K562 (cell line): ENCODE measurements around the gene PTPRM. TPM values are rescaled to one million over a fixed set of nuclear protein-coding genes. Genes with fewer than 3 reads are reported as not detected.

Experiments used
- ATAC-seq: fragments of 200-7000 bp; cut with Tn5 transposase; 3 replicates; pipeline ENCODE4 v1.9.1; 2020; ENCODE audit warnings: moderate library complexity
- BruUV-seq: library from RNA; stranded (reverse); fragments of 400-500 nt; replicated peaks from 2 replicates; lab custom pipeline; 2021; lab: Mats Ljungman, UMichigan
- CTCF ChIA-PET: fragments of 300-600 bp; formaldehyde crosslinking; extraction: SDS; loops from one replicate; lab custom pipeline; 2021; ENCODE audit warnings: low intra/inter-chr PET ratio; lab: Yijun Ruan, JAX
- POLR2A ChIA-PET: fragments of 300-600, 350-650 bp; sonication (Branson Sonifier 250); formaldehyde crosslinking; extraction: SDS; loops from one replicate; lab custom pipeline; 2021; ENCODE audit warnings: antibody characterized with exemption, inconsistent platforms; lab: Yijun Ruan, JAX
- DNase-seq, 4 experiments: peaks; one replicate each; pipeline versions ENCODE4 v3.0.0 to v3.0.0-alpha.2; 2011 to 2018; ENCODE audit warnings: low spot score in 3 of 4, mixed read lengths in 3 of 4; ENCODE audit errors: extremely low read depth in 1 of 4
- FAIRE-seq: peaks from 2 replicates; lab custom pipeline; 2011; peaks lifted over from hg19 to GRCh38; lab: Jason Lieb, UNC
- H2AFZ ChIP-seq: 2 replicates; pipeline ENCODE4 v1.6.0; 2011; ENCODE audit warnings: low read depth, low read length, control low read depth, inconsistent platforms
- H3K27ac ChIP-seq: fragments of 200-600 bp; 3 replicates; pipeline ENCODE4 v1.8.0; 2011; ENCODE audit warnings: low read depth, mild to moderate bottlenecking, control low read depth, inconsistent platforms, low read length, moderate library complexity, mixed read lengths; ENCODE audit errors: extremely low read depth
- H3K27me3 ChIP-seq, 2 experiments: fragments of 300-600 bp in 1 of 2; 2 replicates in 1 of 2; 3 replicates in 1 of 2; pipeline versions ENCODE4 v1.6.0 to v1.8.0; 2011; ENCODE audit warnings: inconsistent platforms in 2 of 2, low read length in 2 of 2, mild to moderate bottlenecking in 1 of 2, mixed read lengths in 1 of 2, moderate library complexity in 1 of 2; ENCODE audit not compliant: control insufficient read depth in 2 of 2, insufficient read depth in 2 of 2
- H3K36me3 ChIP-seq: fragments of 300-600 bp; 3 replicates; pipeline ENCODE4 v1.8.0; 2011; ENCODE audit warnings: mild to moderate bottlenecking, low read length, inconsistent platforms; ENCODE audit not compliant: control insufficient read depth, insufficient read depth
- H3K4me1 ChIP-seq, 2 experiments: fragments of 200-600 bp in 1 of 2; replicated peaks in 1 of 2; 2 replicates in 1 of 2; 3 replicates in 1 of 2; pipeline versions ENCODE4 v1.5.1 to v1.8.0; 2011; ENCODE audit warnings: inconsistent platforms in 2 of 2, low read length in 2 of 2, mild to moderate bottlenecking in 1 of 2, mixed read lengths in 1 of 2, moderate library complexity in 1 of 2; ENCODE audit not compliant: control insufficient read depth in 2 of 2, insufficient read depth in 2 of 2
- H3K4me2 ChIP-seq: 2 replicates; pipeline ENCODE4 v1.6.1; 2011; ENCODE audit warnings: low read length, control low read depth, inconsistent platforms, mixed read lengths; ENCODE audit not compliant: insufficient read depth
- H3K4me3 ChIP-seq: fragments of 200-600 bp; sonication (generic), shearing (Covaris generic); 2 replicates; pipeline ENCODE4 v1.5.1; 2016; ENCODE audit warnings: control low read depth, inconsistent platforms
- H3K79me2 ChIP-seq: fragments of 200-600 bp; 3 replicates; pipeline ENCODE4 v1.8.0; 2011; ENCODE audit warnings: low read length, inconsistent platforms; ENCODE audit not compliant: control insufficient read depth, insufficient read depth
- H3K9ac ChIP-seq, 2 experiments: 2 replicates each; pipeline versions ENCODE4 v1.6.0 to v1.6.1; 2011; ENCODE audit warnings: low read depth in 2 of 2, low read length in 2 of 2, control low read depth in 1 of 2, inconsistent platforms in 1 of 2, mild to moderate bottlenecking in 1 of 2, mixed read lengths in 1 of 2; ENCODE audit not compliant: insufficient read depth in 1 of 2
- H3K9me1 ChIP-seq: one replicate; pipeline ENCODE4 v1.6.0; 2011; ENCODE audit warnings: inconsistent platforms, mild to moderate bottlenecking, low read length, moderate library complexity; ENCODE audit not compliant: control insufficient read depth, insufficient read depth
- H3K9me3 ChIP-seq: replicated peaks from 2 replicates; pipeline ENCODE4 v1.5.1; 2011; ENCODE audit warnings: low read depth, low read length, inconsistent platforms; ENCODE audit not compliant: control insufficient read depth, insufficient read depth
- H4K20me1 ChIP-seq: replicated peaks from 2 replicates; pipeline ENCODE4 v1.6.1; 2011; ENCODE audit warnings: low read length, inconsistent platforms, mixed read lengths; ENCODE audit not compliant: control insufficient read depth, insufficient read depth
- ARNT ChIP-seq, 2 experiments: fragments of 450-650 bp; IDR thresholded peaks; 2 replicates each; pipeline ENCODE4 v1.6.1; 2016; ENCODE audit warnings: mild to moderate bottlenecking in 1 of 2
- CHCHD3 ChIP-seq: fragments of 250-450 bp; sonication (Bioruptor Pico); IDR thresholded peaks from 2 replicates; pipeline ENCODE4 v2.1.2; 2022; ENCODE audit warnings: mild to moderate bottlenecking
- CREBBP ChIP-seq: IDR thresholded peaks from one replicate; pipeline ENCODE4 v1.6.1; 2012; ENCODE audit warnings: low read depth, mild to moderate bottlenecking, control low read depth, inconsistent platforms, low read length
- HNRNPH1 ChIP-seq: fragments of 200-400 bp; formaldehyde crosslinking; optimal IDR thresholded peaks from 2 replicates; pipeline ENCODE3; 2017; ENCODE audit warnings: low read depth, mild to moderate bottlenecking, low read length, moderate library complexity
- HNRNPLL ChIP-seq: fragments of 200-400 bp; formaldehyde crosslinking; IDR thresholded peaks from 2 replicates; pipeline ENCODE4 v1.6.1; 2017; ENCODE audit warnings: low read length, low read depth, mild to moderate bottlenecking; ENCODE audit not compliant: poor library complexity, severe bottlenecking
- IRF2 ChIP-seq: sonication (generic); formaldehyde crosslinking; IDR thresholded peaks from 2 replicates; pipeline ENCODE4 v1.8.1; 2022; ENCODE audit warnings: mild to moderate bottlenecking, missing genetic modification reagents
- PHF20 ChIP-seq: fragments of 450-650 bp; IDR thresholded peaks from 2 replicates; pipeline ENCODE4 v1.6.1; 2018; ENCODE audit not compliant: partially characterized antibody
- STAT5B ChIP-seq: fragments of 250-450 bp; sonication (Bioruptor Pico); IDR thresholded peaks from 2 replicates; pipeline ENCODE4 v1.8.0; 2021; ENCODE audit warnings: mild to moderate bottlenecking, inconsistent platforms
- ZNF239 ChIP-seq: fragments of 250-450 bp; sonication (Bioruptor Pico); IDR thresholded peaks from 2 replicates; pipeline ENCODE4 v1.4.0; 2020; ENCODE audit warnings: mild to moderate bottlenecking
- WGBS: fragments of 100-300 bp; shearing (Covaris generic); methylation state at CpG from one replicate; pipeline ENCODE4 v1.1.6; 2016; ENCODE audit warnings: low coverage, mixed read lengths; ENCODE audit not compliant: insufficient coverage; ENCODE audit errors: missing lambda C conversion rate; 5-methylcytosine and 5-hydroxymethylcytosine counted together
- in situ Hi-C: fragments of 300-500 bp; cut with MboI; formaldehyde crosslinking; loops from 4 replicates; pipeline ENCODE4 v1.15.0; 2018; ENCODE audit warnings: inconsistent platforms, mixed read lengths
- intact Hi-C: fragments of 100-400 bp; cut with micrococcal nuclease; formaldehyde crosslinking; loops from 2 replicates; pipeline ENCODE4 v1.14.2; 2022
- polyA plus RNA-seq, 8 experiments: library from polyadenylated mRNA; depleted of rRNA in 4 of 8; stranded (reverse) in 5 of 8; unstranded in 3 of 8; fragments of >200 nt; fragmentation: Nextera tagmentation in 2 of 8; fragmentation: Illumina TruSeq in 1 of 8; extraction: Ambion mirVana in 2 of 8; extraction: Trizol in 1 of 8; gene quantifications; 2 replicates each; pipeline versions ENCODE4 v1.2.1 to v1.2.3, GENCODE V29; 2011 to 2014; ENCODE audit warnings: inconsistent platforms in 1 of 8, missing spikeins in 1 of 8
- total RNA-seq, 7 experiments: library from RNA; depleted of rRNA in 6 of 7; stranded (reverse); fragments of >200 nt in 6 of 7; fragmentation: Illumina TruSeq in 2 of 7; extraction: Trizol in 2 of 7; gene quantifications; 2 replicates each; pipeline versions ENCODE4 v1.2.1 to v1.2.3, GENCODE V29; 2011 to 2021; ENCODE audit warnings: low replicate concordance in 1 of 7
- TF ChIP-seq, protein P1 (sequence below): sonication (generic); formaldehyde crosslinking; IDR thresholded peaks from 2 replicates; pipeline ENCODE4 v1.8.0; 2023; ENCODE audit warnings: missing genetic modification reagents, mild to moderate bottlenecking, borderline replicate concordance
- TF ChIP-seq, protein P2 (sequence below): fragments of 250-450 bp; sonication (Bioruptor Pico); IDR thresholded peaks from 2 replicates; pipeline ENCODE4 v1.5.0; 2021; ENCODE audit warnings: mild to moderate bottlenecking, borderline replicate concordance
- TF ChIP-seq, protein P3 (sequence below): sonication (generic); formaldehyde crosslinking; IDR thresholded peaks from 2 replicates; pipeline ENCODE4 v1.8.0; 2022; ENCODE audit warnings: missing genetic modification reagents, mild to moderate bottlenecking, borderline replicate concordance

Gene PTPRM
- total and polyA plus RNA-seq, 9 of the 15 experiments (the other 6 are each of a cell fraction or from before 2014, with no cell fraction given), result 0.03 to 0.16 (median 0.08) TPM; not detected in 3

DNA sequence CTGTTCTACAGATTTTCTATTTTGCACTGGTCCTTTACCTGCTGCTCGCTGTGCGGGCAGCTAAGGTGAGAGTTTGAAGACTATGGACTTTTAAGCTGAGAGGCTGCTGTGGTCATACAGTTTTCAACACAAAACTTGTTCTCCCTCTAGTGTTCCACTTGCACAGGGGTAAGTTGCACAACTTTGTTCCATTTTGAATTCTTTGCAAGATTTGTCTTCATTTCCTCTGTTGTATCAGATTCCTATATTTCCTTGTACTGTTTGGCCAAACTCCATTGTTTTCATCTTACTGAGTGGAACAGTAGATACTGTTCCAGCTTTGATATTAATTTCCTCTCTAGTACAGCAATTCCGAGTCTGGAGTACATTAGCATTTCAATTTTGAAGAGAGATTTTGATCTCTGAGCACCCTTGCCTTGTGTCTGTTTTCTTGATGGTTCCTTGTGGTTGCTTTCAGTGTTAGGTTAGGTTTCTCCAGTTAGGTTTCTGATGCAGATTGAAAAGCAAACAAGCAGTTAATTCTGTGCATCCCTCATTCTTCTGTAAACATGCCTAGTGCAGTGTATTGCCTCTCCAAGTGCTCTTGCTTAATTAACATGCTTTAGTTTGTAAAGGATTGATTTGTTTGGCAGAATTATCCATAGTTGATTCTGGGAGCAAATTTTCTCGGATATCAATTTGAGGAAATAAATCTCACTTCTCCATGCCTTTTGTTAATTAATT is 188.8 kb downstream of the PTPRM start:
- no peaks in the 10 kb centered on the region for H3K4me1 ChIP-seq
- no peaks in the 10 kb centered on the region for H4K20me1 ChIP-seq
- FAIRE-seq, result no peak
- H3K9ac ChIP-seq, result no peak overlapping the region
- no peak for DNase-seq
- BruUV-seq, result no TSS peak
- H3K4me3 ChIP-seq, result no peak overlapping the region
- H3K27ac ChIP-seq, result no peak overlapping the region
- H3K27me3 ChIP-seq, result no peaks in the 10 kb centered on the region
- H3K79me2 ChIP-seq, result no peaks in the 10 kb centered on the region
- no peak overlapping the region for H3K4me2 ChIP-seq
- no peak for ATAC-seq
- no peaks in the 10 kb centered on the region for H3K9me1 ChIP-seq
- no peaks in the 10 kb centered on the region for H3K9me3 ChIP-seq
- ChIA-PET CTCF (no interaction called here), POLR2A (no interaction called here)
- WGBS, result 2% methylated on average over 4 of the region's 4 CpGs
- no peak overlapping the region for H2AFZ ChIP-seq
- in situ Hi-C loops (no loop called here), intact Hi-C loops (no loop called here)
- no peaks in the 10 kb centered on the region for H3K36me3 ChIP-seq
- TF ChIP-seq PHF20 (no peak), ARNT (IDR thresholded peaks at IDR 0.05) (no peak), CREBBP (no peak), CHCHD3 (CRISPR knock-in tag) (no peak), IRF2 (CRISPR knock-in tag) (no peak), ZNF239 (CRISPR knock-in tag) (no peak), STAT5B (CRISPR knock-in tag) (no peak), HNRNPLL (no peak), HNRNPH1 (no peak)
- TF ChIP-seq, protein P1, sequence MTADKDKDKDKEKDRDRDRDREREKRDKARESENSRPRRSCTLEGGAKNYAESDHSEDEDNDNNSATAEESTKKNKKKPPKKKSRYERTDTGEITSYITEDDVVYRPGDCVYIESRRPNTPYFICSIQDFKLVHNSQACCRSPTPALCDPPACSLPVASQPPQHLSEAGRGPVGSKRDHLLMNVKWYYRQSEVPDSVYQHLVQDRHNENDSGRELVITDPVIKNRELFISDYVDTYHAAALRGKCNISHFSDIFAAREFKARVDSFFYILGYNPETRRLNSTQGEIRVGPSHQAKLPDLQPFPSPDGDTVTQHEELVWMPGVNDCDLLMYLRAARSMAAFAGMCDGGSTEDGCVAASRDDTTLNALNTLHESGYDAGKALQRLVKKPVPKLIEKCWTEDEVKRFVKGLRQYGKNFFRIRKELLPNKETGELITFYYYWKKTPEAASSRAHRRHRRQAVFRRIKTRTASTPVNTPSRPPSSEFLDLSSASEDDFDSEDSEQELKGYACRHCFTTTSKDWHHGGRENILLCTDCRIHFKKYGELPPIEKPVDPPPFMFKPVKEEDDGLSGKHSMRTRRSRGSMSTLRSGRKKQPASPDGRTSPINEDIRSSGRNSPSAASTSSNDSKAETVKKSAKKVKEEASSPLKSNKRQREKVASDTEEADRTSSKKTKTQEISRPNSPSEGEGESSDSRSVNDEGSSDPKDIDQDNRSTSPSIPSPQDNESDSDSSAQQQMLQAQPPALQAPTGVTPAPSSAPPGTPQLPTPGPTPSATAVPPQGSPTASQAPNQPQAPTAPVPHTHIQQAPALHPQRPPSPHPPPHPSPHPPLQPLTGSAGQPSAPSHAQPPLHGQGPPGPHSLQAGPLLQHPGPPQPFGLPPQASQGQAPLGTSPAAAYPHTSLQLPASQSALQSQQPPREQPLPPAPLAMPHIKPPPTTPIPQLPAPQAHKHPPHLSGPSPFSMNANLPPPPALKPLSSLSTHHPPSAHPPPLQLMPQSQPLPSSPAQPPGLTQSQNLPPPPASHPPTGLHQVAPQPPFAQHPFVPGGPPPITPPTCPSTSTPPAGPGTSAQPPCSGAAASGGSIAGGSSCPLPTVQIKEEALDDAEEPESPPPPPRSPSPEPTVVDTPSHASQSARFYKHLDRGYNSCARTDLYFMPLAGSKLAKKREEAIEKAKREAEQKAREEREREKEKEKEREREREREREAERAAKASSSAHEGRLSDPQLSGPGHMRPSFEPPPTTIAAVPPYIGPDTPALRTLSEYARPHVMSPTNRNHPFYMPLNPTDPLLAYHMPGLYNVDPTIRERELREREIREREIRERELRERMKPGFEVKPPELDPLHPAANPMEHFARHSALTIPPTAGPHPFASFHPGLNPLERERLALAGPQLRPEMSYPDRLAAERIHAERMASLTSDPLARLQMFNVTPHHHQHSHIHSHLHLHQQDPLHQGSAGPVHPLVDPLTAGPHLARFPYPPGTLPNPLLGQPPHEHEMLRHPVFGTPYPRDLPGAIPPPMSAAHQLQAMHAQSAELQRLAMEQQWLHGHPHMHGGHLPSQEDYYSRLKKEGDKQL (CRISPR knock-in tag), result no peak
- TF ChIP-seq, protein P2, sequence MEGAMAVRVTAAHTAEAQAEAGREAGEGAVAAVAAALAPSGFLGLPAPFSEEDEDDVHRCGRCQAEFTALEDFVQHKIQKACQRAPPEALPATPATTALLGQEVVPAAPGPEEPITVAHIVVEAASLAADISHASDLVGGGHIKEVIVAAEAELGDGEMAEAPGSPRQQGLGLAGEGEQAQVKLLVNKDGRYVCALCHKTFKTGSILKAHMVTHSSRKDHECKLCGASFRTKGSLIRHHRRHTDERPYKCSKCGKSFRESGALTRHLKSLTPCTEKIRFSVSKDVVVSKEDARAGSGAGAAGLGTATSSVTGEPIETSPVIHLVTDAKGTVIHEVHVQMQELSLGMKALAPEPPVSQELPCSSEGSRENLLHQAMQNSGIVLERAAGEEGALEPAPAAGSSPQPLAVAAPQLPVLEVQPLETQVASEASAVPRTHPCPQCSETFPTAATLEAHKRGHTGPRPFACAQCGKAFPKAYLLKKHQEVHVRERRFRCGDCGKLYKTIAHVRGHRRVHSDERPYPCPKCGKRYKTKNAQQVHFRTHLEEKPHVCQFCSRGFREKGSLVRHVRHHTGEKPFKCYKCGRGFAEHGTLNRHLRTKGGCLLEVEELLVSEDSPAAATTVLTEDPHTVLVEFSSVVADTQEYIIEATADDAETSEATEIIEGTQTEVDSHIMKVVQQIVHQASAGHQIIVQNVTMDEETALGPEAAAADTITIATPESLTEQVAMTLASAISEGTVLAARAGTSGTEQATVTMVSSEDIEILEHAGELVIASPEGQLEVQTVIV, result no peak
- TF ChIP-seq, protein P3, sequence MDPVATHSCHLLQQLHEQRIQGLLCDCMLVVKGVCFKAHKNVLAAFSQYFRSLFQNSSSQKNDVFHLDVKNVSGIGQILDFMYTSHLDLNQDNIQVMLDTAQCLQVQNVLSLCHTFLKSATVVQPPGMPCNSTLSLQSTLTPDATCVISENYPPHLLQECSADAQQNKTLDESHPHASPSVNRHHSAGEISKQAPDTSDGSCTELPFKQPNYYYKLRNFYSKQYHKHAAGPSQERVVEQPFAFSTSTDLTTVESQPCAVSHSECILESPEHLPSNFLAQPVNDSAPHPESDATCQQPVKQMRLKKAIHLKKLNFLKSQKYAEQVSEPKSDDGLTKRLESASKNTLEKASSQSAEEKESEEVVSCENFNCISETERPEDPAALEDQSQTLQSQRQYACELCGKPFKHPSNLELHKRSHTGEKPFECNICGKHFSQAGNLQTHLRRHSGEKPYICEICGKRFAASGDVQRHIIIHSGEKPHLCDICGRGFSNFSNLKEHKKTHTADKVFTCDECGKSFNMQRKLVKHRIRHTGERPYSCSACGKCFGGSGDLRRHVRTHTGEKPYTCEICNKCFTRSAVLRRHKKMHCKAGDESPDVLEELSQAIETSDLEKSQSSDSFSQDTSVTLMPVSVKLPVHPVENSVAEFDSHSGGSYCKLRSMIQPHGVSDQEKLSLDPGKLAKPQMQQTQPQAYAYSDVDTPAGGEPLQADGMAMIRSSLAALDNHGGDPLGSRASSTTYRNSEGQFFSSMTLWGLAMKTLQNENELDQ (CRISPR knock-in tag), result no peak
